Measurements from ENCODE around the gene MAPKAP1. TPM values are rescaled to one million over a fixed set of nuclear protein-coding genes. Genes with fewer than 3 reads are reported as not detected.
A peak's percentile ranks its signal among the peaks of the same experiment; 100 is the strongest.

MAPKAP1 gene
- total RNA-seq (2014; rRNA removed; shearing (Covaris generic)) (74.5 and 75.1 TPM in 2 replicates), polyA plus RNA-seq (2016; fragmentation: Nextera tagmentation; extraction: Ambion mirVana) (65.5 and 68.5 TPM in 2 replicates)

DNA sequence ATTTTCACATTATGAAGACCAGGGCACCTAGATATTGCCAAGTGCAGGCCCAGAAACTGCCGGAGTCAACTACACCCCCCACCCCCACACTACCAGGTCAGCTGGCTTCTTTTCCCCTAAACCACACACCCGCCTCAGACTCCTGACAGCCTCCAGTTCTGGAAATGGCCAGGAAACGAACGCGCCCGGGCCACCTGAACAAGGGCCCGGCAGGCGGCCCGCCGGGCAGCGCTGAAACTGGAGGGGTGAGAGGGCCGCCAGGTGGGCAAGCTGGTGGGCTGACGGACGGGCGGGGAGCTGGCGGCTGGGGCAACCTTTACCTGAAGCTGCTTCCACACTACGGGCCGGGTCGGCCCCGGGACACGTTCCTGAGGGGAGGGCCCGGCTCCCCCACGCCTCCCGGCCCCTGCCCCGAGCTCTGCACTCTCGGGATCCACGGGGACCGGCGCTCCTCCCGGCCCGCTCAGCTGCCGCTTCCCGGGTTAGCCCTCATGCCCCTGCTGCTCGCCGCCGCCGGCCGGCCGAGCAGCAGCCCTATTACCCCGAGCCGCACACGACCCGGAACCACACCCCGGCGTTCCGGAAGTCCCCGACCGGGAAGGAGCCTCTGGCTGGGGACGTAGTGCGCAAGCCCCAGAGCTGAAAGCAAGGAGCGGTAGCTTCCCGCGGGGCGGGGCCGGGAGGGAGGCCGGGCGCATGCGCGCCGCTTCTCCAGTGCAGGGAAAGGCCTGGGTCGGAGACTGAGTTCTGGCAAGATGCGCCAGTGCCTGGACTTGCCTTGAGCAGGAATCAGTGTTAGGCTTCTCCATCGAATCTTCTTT lies at the start of gene MAPKAP1:
Gene MAPKAP1, minus strand, starts transcription at position 558 of the 821 bp plus-strand sequence. CDS start 34,634 bp downstream, outside the sequence.
- Histone ChIP-seq H3K9ac (peak within 1 kb of the TSS; percentile 87), H3K4me1 (ENCODE audit: insufficient read depth) (peaks cover 20% of the 10 kb centered on the region), H3K4me3 (peak within 1 kb of the TSS; percentile 83), H3K9me2 (ENCODE audit: insufficient read depth) (no peaks in the 10 kb centered on the region), H3F3A (ENCODE audit: insufficient read depth) (peaks cover 12% of the 10 kb centered on the region), H2AFZ (peak within 1 kb of the TSS; percentile 99), H3K4me2 (ENCODE audit: unreplicated experiment) (peak within 1 kb of the TSS; percentile 97), H4K20me1 (ENCODE audit: insufficient read depth) (no peaks in the 10 kb centered on the region; the same call in 1 of the 2 replicates), H3K9me3 (ENCODE audit: low read depth) (no peaks in the 10 kb centered on the region), H3K27me3 (replicated peaks; ENCODE audit: insufficient read depth) (no peaks in the 10 kb centered on the region), H3K36me3 (ENCODE audit: low read depth) (no peaks in the 10 kb centered on the region), H3K79me2 (ENCODE audit: insufficient read depth) (peaks cover 52% of the 10 kb centered on the region), H3K27ac (peak within 1 kb of the TSS; percentile 57)
- no peak for TF ChIP-seq EZH2 (IDR thresholded peaks at IDR 0.05; ENCODE audit: insufficient read depth, poor library complexity, severe bottlenecking)
- TF ChIP-seq EZH2phosphoT487 (IDR thresholded peaks at IDR 0.05; ENCODE audit: insufficient read depth, low read depth): no peak
- peak; percentile 98 for DNase-seq
- 0 to 1% methylated on average over 38 to 52 of the region's 63 CpGs for WGBS, 2 experiments (ENCODE audit: low coverage in 1 of 2, low lambda C conversion rate in 2 of 2, missing lambda C conversion rate in 2 of 2)
- in situ Hi-C loops (cut with MboI): no loop called here

DNA sequence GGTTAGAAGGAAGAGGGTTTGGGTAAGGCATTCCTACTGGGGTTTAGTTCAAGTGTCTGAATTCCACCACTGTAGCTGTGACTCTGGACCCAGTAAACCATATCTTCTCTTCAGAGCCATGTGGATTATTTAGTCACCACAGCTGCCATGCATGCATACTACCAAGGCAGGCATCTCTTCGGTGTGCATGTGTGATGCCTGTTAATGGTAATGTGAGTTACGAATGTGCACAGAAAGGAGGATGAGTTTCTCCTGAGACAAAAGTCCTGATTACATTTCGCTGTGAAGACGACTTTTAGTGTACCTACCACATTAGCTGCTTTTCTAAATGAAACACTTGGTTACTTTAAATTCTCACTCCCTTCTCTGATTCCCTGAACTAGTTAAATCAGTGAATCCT lies 49.5 kb upstream of the MAPKAP1 start:
- H2AFZ ChIP-seq: no peak overlapping the region
- H3K9me3 ChIP-seq (ENCODE audit: low read depth): no peaks in the 10 kb centered on the region
- no peak overlapping the region for H3K9ac ChIP-seq
- peaks cover 100% of the 10 kb centered on the region for H3K79me2 ChIP-seq (ENCODE audit: insufficient read depth)
- peaks cover 44% of the 10 kb centered on the region for H3K4me1 ChIP-seq (ENCODE audit: insufficient read depth)
- no peaks in the 10 kb centered on the region for H3K27me3 ChIP-seq (replicated peaks; ENCODE audit: insufficient read depth)
- H3K4me2 ChIP-seq (ENCODE audit: unreplicated experiment): no peak overlapping the region
- TF ChIP-seq EZH2phosphoT487 (IDR thresholded peaks at IDR 0.05; ENCODE audit: insufficient read depth, low read depth) (no peak), EZH2 (IDR thresholded peaks at IDR 0.05; ENCODE audit: insufficient read depth, poor library complexity, severe bottlenecking) (no peak)
- no peaks in the 10 kb centered on the region for H4K20me1 ChIP-seq (ENCODE audit: insufficient read depth)
- H3K9me2 ChIP-seq (ENCODE audit: insufficient read depth): no peaks in the 10 kb centered on the region
- H3K4me3 ChIP-seq: no peak overlapping the region
- 97 to 98% methylated on average over 4 of the region's 4 CpGs for WGBS, 2 experiments (ENCODE audit: low coverage in 1 of 2, low lambda C conversion rate in 2 of 2, missing lambda C conversion rate in 2 of 2)
- in situ Hi-C loops (cut with MboI): no loop called here
- no peaks in the 10 kb centered on the region for H3F3A ChIP-seq (ENCODE audit: insufficient read depth)
- no peak overlapping the region for H3K27ac ChIP-seq
- no peaks in the 10 kb centered on the region for H3K36me3 ChIP-seq (ENCODE audit: low read depth)
- no peak for DNase-seq

DNA sequence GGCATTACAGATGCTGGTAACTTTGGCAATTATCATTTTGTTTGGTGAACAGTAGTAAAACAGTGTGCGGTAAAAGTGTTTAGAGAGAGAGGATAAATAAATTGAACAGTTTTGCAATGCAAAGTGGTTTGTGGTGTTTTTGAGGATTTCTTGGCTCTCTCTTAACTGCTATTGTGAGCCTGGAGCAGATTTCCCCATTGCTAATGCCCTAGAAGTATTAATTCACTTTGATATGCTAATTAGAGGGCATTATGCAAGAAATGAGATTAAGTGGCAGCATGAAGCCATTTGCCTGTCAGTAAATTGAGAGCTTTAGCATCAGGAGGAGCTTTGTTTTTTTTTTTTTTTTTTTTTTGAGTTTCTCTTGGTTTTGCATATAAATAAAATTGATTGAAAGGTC lies 48.3 kb upstream of the MAPKAP1 start:
- H3K9me2 ChIP-seq (ENCODE audit: insufficient read depth): no peaks in the 10 kb centered on the region
- in situ Hi-C loops (cut with MboI): no loop called here
- H3K4me1 ChIP-seq (ENCODE audit: insufficient read depth): peaks cover 53% of the 10 kb centered on the region
- no peak overlapping the region for H3K4me2 ChIP-seq (ENCODE audit: unreplicated experiment)
- H3K79me2 ChIP-seq (ENCODE audit: insufficient read depth): peaks cover 100% of the 10 kb centered on the region
- DNase-seq: no peak
- H3K27me3 ChIP-seq (replicated peaks; ENCODE audit: insufficient read depth): no peaks in the 10 kb centered on the region
- no peak overlapping the region for H3K9ac ChIP-seq
- H3F3A ChIP-seq (ENCODE audit: insufficient read depth): no peaks in the 10 kb centered on the region
- no peaks in the 10 kb centered on the region for H3K9me3 ChIP-seq (ENCODE audit: low read depth)
- WGBS, 2 experiments (ENCODE audit: low coverage in 1 of 2, low lambda C conversion rate in 2 of 2, missing lambda C conversion rate in 2 of 2): 96 to 100% methylated on average over 1 of the region's 1 CpG
- H3K36me3 ChIP-seq (ENCODE audit: low read depth): no peaks in the 10 kb centered on the region
- no peak overlapping the region for H3K27ac ChIP-seq
- TF ChIP-seq EZH2phosphoT487 (IDR thresholded peaks at IDR 0.05; ENCODE audit: insufficient read depth, low read depth) (no peak), EZH2 (IDR thresholded peaks at IDR 0.05; ENCODE audit: insufficient read depth, poor library complexity, severe bottlenecking) (no peak)
- no peak overlapping the region for H2AFZ ChIP-seq
- H4K20me1 ChIP-seq (ENCODE audit: insufficient read depth): no peaks in the 10 kb centered on the region
- H3K4me3 ChIP-seq: no peak overlapping the region

DNA sequence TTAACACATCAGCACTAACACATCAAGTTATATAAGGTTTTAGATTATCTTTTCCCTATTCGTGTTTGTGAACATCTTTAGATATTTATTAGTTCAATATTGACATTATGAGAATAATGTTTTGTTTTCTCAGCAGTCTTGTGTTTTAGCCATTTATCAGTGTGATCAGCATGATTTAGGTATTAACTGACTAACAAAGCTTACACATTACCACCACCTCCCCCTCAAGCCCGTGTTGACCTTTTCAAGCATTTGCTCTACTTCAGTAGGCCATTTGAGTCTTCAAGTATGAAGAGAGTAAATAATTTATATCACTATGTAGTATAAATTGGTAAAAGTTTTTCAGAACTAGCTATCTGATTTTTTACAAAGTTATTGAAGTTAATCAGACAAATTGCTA lies 47.1 kb upstream of the MAPKAP1 start:
- no peaks in the 10 kb centered on the region for H3K27me3 ChIP-seq (replicated peaks; ENCODE audit: insufficient read depth)
- peaks cover 55% of the 10 kb centered on the region for H3K4me1 ChIP-seq (ENCODE audit: insufficient read depth)
- H3F3A ChIP-seq (ENCODE audit: insufficient read depth): no peaks in the 10 kb centered on the region
- 56 to 58% methylated on average over 2 of the region's 2 CpGs for WGBS, 2 experiments (ENCODE audit: low coverage in 1 of 2, low lambda C conversion rate in 2 of 2, missing lambda C conversion rate in 2 of 2)
- H3K9me3 ChIP-seq (ENCODE audit: low read depth): no peaks in the 10 kb centered on the region
- in situ Hi-C loops (cut with MboI): no loop called here
- peaks cover 100% of the 10 kb centered on the region for H3K79me2 ChIP-seq (ENCODE audit: insufficient read depth)
- H3K9ac ChIP-seq: no peak overlapping the region
- H3K9me2 ChIP-seq (ENCODE audit: insufficient read depth): no peaks in the 10 kb centered on the region
- no peak overlapping the region for H3K4me3 ChIP-seq
- H4K20me1 ChIP-seq (ENCODE audit: insufficient read depth): no peaks in the 10 kb centered on the region
- no peak overlapping the region for H3K27ac ChIP-seq
- no peak overlapping the region for H3K4me2 ChIP-seq (ENCODE audit: unreplicated experiment)
- TF ChIP-seq EZH2phosphoT487 (IDR thresholded peaks at IDR 0.05; ENCODE audit: insufficient read depth, low read depth) (no peak), EZH2 (IDR thresholded peaks at IDR 0.05; ENCODE audit: insufficient read depth, poor library complexity, severe bottlenecking) (no peak)
- H2AFZ ChIP-seq: no peak overlapping the region
- no peaks in the 10 kb centered on the region for H3K36me3 ChIP-seq (ENCODE audit: low read depth)
- DNase-seq: no peak

Measured in GM23248 (cell line).